Kidney glomerular epithelial cell (primary cell): ENCODE data around the gene MRPS18B.

Experiments
- DNase-seq: peaks from one replicate; lab custom pipeline; 2025; lab: John Stamatoyannopoulos, UW

MRPS18B gene

GRCh38 chr6:30617565-30618269 lies at the start of gene MRPS18B:
TSS of gene MRPS18B (plus strand) at chr6:30617840. CDS start at chr6:30617866, 26 bp downstream.
- DNase-seq: peak; percentile 99

GRCh38 chr6:30568245-30568644 lies 49.4 kb upstream of the MRPS18B start:
- no peak for DNase-seq

GRCh38 chr6:30570263-30570662 lies 47.4 kb upstream of the MRPS18B start:
- DNase-seq: no peak

GRCh38 chr6:30570740-30571074 lies 46.9 kb upstream of the MRPS18B start:
- no peak for DNase-seq

- peak; percentile 91 for DNase-seq
These were observed 46.4 kb upstream of the MRPS18B start, which contains the start of gene ABCF1 for GRCh38 chr6:30571075-30571761. TSS of gene ABCF1 (plus strand) at chr6:30571442. CDS start at chr6:30571488, 46 bp downstream.

GRCh38 chr6:30571762-30572082 lies 45.9 kb upstream of the MRPS18B start:
- no peak for DNase-seq

GRCh38 chr6:30572148-30572547 lies 45.5 kb upstream of the MRPS18B start:
- no peak for DNase-seq

- no peak for DNase-seq
These were observed 44.5 kb upstream of the MRPS18B start for GRCh38 chr6:30573113-30573512.

- DNase-seq: no peak
These were observed 39.6 kb upstream of the MRPS18B start for GRCh38 chr6:30578051-30578450.

- DNase-seq: no peak
These were observed 33.7 kb upstream of the MRPS18B start for GRCh38 chr6:30583921-30584320.

GRCh38 chr6:30589754-30590358 lies 27.8 kb upstream of the MRPS18B start:
- DNase-seq: no peak

- no peak for DNase-seq
These were observed 27.1 kb upstream of the MRPS18B start for GRCh38 chr6:30590509-30590908.

- DNase-seq: no peak
These were observed 26.6 kb upstream of the MRPS18B start for GRCh38 chr6:30591008-30591407.

GRCh38 chr6:30592287-30592686 lies 25.4 kb upstream of the MRPS18B start:
- DNase-seq: no peak

- DNase-seq: peak; percentile 53
These were observed 20.1 kb upstream of the MRPS18B start for GRCh38 chr6:30597315-30598144.

GRCh38 chr6:30598912-30599624 lies 18.6 kb upstream of the MRPS18B start:
- no peak for DNase-seq

- no peak for DNase-seq
These were observed 17.9 kb upstream of the MRPS18B start for GRCh38 chr6:30599625-30600324.

GRCh38 chr6:30600451-30600961 lies 17.1 kb upstream of the MRPS18B start:
- DNase-seq: no peak

- DNase-seq: no peak
These were observed 16.2 kb upstream of the MRPS18B start for GRCh38 chr6:30601436-30601814.

- DNase-seq: no peak
These were observed 15.6 kb upstream of the MRPS18B start for GRCh38 chr6:30601815-30602641.
